ENCODE data around the gene ANGPTL7. TPM values are rescaled to one million over a fixed set of nuclear protein-coding genes. Genes with fewer than 3 reads are reported as not detected.

Gene ANGPTL7
- total RNA-seq, 1 donor from 2014 or later, result not detected

- no peak for TF ChIP-seq CTCF (IDR thresholded peaks at IDR 0.05; ENCODE audit: insufficient read depth, low read length, severe bottlenecking)
- FAIRE-seq (no peak), DNase-seq (ENCODE audit: low read depth) (no peak)
- H3K27me3 ChIP-seq (ENCODE audit: control insufficient read depth, insufficient read depth, low read length), result no peaks in the 10 kb centered on the region
- H3K4me3 ChIP-seq (ENCODE audit: low read depth, low read length), result no peak overlapping the region
- peaks cover 10% of the 10 kb centered on the region for H3K36me3 ChIP-seq (ENCODE audit: control insufficient read depth, insufficient read depth, low read length)
Measured at GRCh38 chr1:11152755-11153154, 36.4 kb upstream of the ANGPTL7 start.

GRCh38 chr1:11153184-11153583 is 36.0 kb upstream of the ANGPTL7 start:
- Histone ChIP-seq H3K4me3 (ENCODE audit: low read depth, low read length) (no peak overlapping the region), H3K27me3 (ENCODE audit: control insufficient read depth, insufficient read depth, low read length) (no peaks in the 10 kb centered on the region), H3K36me3 (ENCODE audit: control insufficient read depth, insufficient read depth, low read length) (peaks cover 10% of the 10 kb centered on the region)
- DNase-seq (ENCODE audit: low read depth), result no peak
- FAIRE-seq, result no peak
- TF ChIP-seq CTCF (IDR thresholded peaks at IDR 0.05; ENCODE audit: insufficient read depth, low read length, severe bottlenecking), result no peak

- FAIRE-seq, result no peak
Measured at GRCh38 chr1:11156441-11156840, 32.7 kb upstream of the ANGPTL7 start.

GRCh38 chr1:11156963-11157362 is 32.2 kb upstream of the ANGPTL7 start:
- Histone ChIP-seq H3K4me3 (ENCODE audit: low read depth, low read length) (no peak overlapping the region), H3K27me3 (ENCODE audit: control insufficient read depth, insufficient read depth, low read length) (no peaks in the 10 kb centered on the region), H3K36me3 (ENCODE audit: control insufficient read depth, insufficient read depth, low read length) (peaks cover 6% of the 10 kb centered on the region)
- no peak for DNase-seq (ENCODE audit: low read depth)
- no peak for FAIRE-seq
- TF ChIP-seq CTCF (IDR thresholded peaks at IDR 0.05; ENCODE audit: insufficient read depth, low read length, severe bottlenecking), result no peak

More at GRCh38 chr1:11156441-11156840, 32.7 kb upstream of the ANGPTL7 start:
- H3K36me3 ChIP-seq (ENCODE audit: control insufficient read depth, insufficient read depth, low read length), result peaks cover 8% of the 10 kb centered on the region
- no peaks in the 10 kb centered on the region for H3K27me3 ChIP-seq (ENCODE audit: control insufficient read depth, insufficient read depth, low read length)
- TF ChIP-seq CTCF (IDR thresholded peaks at IDR 0.05; ENCODE audit: insufficient read depth, low read length, severe bottlenecking), result no peak
- no peak overlapping the region for H3K4me3 ChIP-seq (ENCODE audit: low read depth, low read length)
- DNase-seq (ENCODE audit: low read depth), result peak; percentile 68

GRCh38 chr1:11157394-11157793 is 31.8 kb upstream of the ANGPTL7 start:
- DNase-seq (ENCODE audit: low read depth), result no peak
- FAIRE-seq, result no peak
- H3K4me3 ChIP-seq (ENCODE audit: low read depth, low read length), result no peak overlapping the region
- no peak for TF ChIP-seq CTCF (IDR thresholded peaks at IDR 0.05; ENCODE audit: insufficient read depth, low read length, severe bottlenecking)
- H3K36me3 ChIP-seq (ENCODE audit: control insufficient read depth, insufficient read depth, low read length), result peaks cover 6% of the 10 kb centered on the region
- no peaks in the 10 kb centered on the region for H3K27me3 ChIP-seq (ENCODE audit: control insufficient read depth, insufficient read depth, low read length)

GRCh38 chr1:11157867-11158266 is 31.3 kb upstream of the ANGPTL7 start:
- Histone ChIP-seq H3K36me3 (ENCODE audit: control insufficient read depth, insufficient read depth, low read length) (peaks cover 6% of the 10 kb centered on the region), H3K27me3 (ENCODE audit: control insufficient read depth, insufficient read depth, low read length) (no peaks in the 10 kb centered on the region), H3K4me3 (ENCODE audit: low read depth, low read length) (no peak overlapping the region)
- TF ChIP-seq CTCF (IDR thresholded peaks at IDR 0.05; ENCODE audit: insufficient read depth, low read length, severe bottlenecking), result no peak
- no peak for FAIRE-seq
- no peak for DNase-seq (ENCODE audit: low read depth)

All from bronchial epithelial cell (primary cell).